SJSA1 (cell line): ENCODE data around the gene NEO1. TPM values are rescaled to one million over a fixed set of nuclear protein-coding genes. Genes with fewer than 3 reads are reported as not detected.
A peak's percentile ranks its signal among the peaks of the same experiment; 100 is the strongest.
"Not testable (repeated sequence)": the region's sequence is repeated elsewhere in the genome, so short reads cannot be mapped to it uniquely, and the experiment has no call there.

Source experiments
- DNase-seq, 2 experiments: peaks; one replicate each; pipeline ENCODE4 v3.0.0-alpha.2; 2015 to 2020; ENCODE audit warnings: low spot score in 2 of 2, low read depth in 1 of 2
- H3K27ac ChIP-seq: fragments of 250-450 bp; sonication (Bioruptor Pico); 2 replicates; pipeline ENCODE4 v1.5.1; 2020; ENCODE audit warnings: mild to moderate bottlenecking, moderate library complexity
- H3K27me3 ChIP-seq: fragments of 250-450 bp; sonication (Bioruptor Pico); replicated peaks from 2 replicates; pipeline ENCODE4 v1.5.1; 2020; ENCODE audit warnings: mild to moderate bottlenecking, moderate library complexity
- H3K36me3 ChIP-seq: fragments of 250-450 bp; sonication (Bioruptor Pico); 2 replicates; pipeline ENCODE4 v1.5.1; 2020; ENCODE audit warnings: mild to moderate bottlenecking
- H3K4me1 ChIP-seq: fragments of 250-450 bp; sonication (Bioruptor Pico); replicated peaks from 2 replicates; pipeline ENCODE4 v1.6.1; 2021; ENCODE audit warnings: mild to moderate bottlenecking
- H3K4me3 ChIP-seq: fragments of 250-450 bp; sonication (Bioruptor Pico); 2 replicates; pipeline ENCODE4 v1.5.1; 2020; ENCODE audit warnings: mild to moderate bottlenecking
- H3K9me3 ChIP-seq: fragments of 250-450 bp; sonication (Bioruptor Pico); replicated peaks from 2 replicates; pipeline ENCODE4 v1.5.1; 2020; ENCODE audit warnings: mild to moderate bottlenecking
- total RNA-seq: library from RNA; depleted of rRNA; stranded (reverse); fragments of >200 nt; shearing (Covaris generic); gene quantifications from 2 replicates; pipeline ENCODE4 v1.2.3, GENCODE V29; 2014

NEO1 gene
- total RNA-seq, 1 experiment from 2014 or later = 28.3 TPM

- Histone ChIP-seq H3K4me1 (no peaks in the 10 kb centered on the region), H3K27ac (no peak overlapping the region), H3K27me3 (no peaks in the 10 kb centered on the region), H3K9me3 (no peaks in the 10 kb centered on the region), H3K4me3 (no peak overlapping the region), H3K36me3 (no peaks in the 10 kb centered on the region)
- no peak for DNase-seq
Observed at GRCh38 chr15:73190189-73190601, 137.9 kb downstream of the NEO1 start.

GRCh38 chr15:73195166-73195565, 142.9 kb downstream of the NEO1 start:
- no peak overlapping the region for H3K27ac ChIP-seq
- H3K27me3 ChIP-seq = no peaks in the 10 kb centered on the region
- no peak overlapping the region for H3K4me3 ChIP-seq
- no peaks in the 10 kb centered on the region for H3K9me3 ChIP-seq
- no peak for DNase-seq
- no peaks in the 10 kb centered on the region for H3K36me3 ChIP-seq
- H3K4me1 ChIP-seq = no peaks in the 10 kb centered on the region

- Histone ChIP-seq H3K9me3 (no peaks in the 10 kb centered on the region), H3K27me3 (no peaks in the 10 kb centered on the region), H3K36me3 (no peaks in the 10 kb centered on the region), H3K27ac (no peak overlapping the region), H3K4me1 (no peaks in the 10 kb centered on the region), H3K4me3 (no peak overlapping the region)
- DNase-seq = no peak
Observed at GRCh38 chr15:73196113-73196512, 143.8 kb downstream of the NEO1 start.

- no peaks in the 10 kb centered on the region for H3K4me1 ChIP-seq
- no peaks in the 10 kb centered on the region for H3K27me3 ChIP-seq
- no peak overlapping the region for H3K4me3 ChIP-seq
- DNase-seq = no peak
- H3K36me3 ChIP-seq = no peaks in the 10 kb centered on the region
- H3K27ac ChIP-seq = no peak overlapping the region
- no peaks in the 10 kb centered on the region for H3K9me3 ChIP-seq
Observed at GRCh38 chr15:73200339-73200738, 148.1 kb downstream of the NEO1 start.

- Histone ChIP-seq H3K4me1 (peaks cover 7% of the 10 kb centered on the region; the same call in 1 of the 2 replicates), H3K4me3 (no peak overlapping the region), H3K27me3 (no peaks in the 10 kb centered on the region), H3K36me3 (no peaks in the 10 kb centered on the region), H3K9me3 (no peaks in the 10 kb centered on the region), H3K27ac (no peak overlapping the region)
- DNase-seq = no peak
Observed at GRCh38 chr15:73210630-73211029, 158.4 kb downstream of the NEO1 start.

GRCh38 chr15:73212424-73212823, 160.2 kb downstream of the NEO1 start:
- Histone ChIP-seq H3K27ac (no peak overlapping the region), H3K4me3 (no peak overlapping the region), H3K27me3 (no peaks in the 10 kb centered on the region), H3K4me1 (peaks cover 7% of the 10 kb centered on the region; the same call in 1 of the 2 replicates), H3K36me3 (no peaks in the 10 kb centered on the region), H3K9me3 (no peaks in the 10 kb centered on the region)
- DNase-seq = no peak

GRCh38 chr15:73221450-73221849, 169.2 kb downstream of the NEO1 start:
- H3K4me3 ChIP-seq, H3K4me1 ChIP-seq, DNase-seq, H3K27ac ChIP-seq, H3K9me3 ChIP-seq, H3K36me3 ChIP-seq, H3K27me3 ChIP-seq: not testable (repeated sequence)

- Histone ChIP-seq H3K4me1 (peaks cover 10% of the 10 kb centered on the region), H3K36me3 (no peaks in the 10 kb centered on the region), H3K9me3 (no peaks in the 10 kb centered on the region), H3K27me3 (no peaks in the 10 kb centered on the region), H3K4me3 (no peak overlapping the region), H3K27ac (no peak overlapping the region)
- no peak for DNase-seq
Observed at GRCh38 chr15:73225358-73226015, 173.2 kb downstream of the NEO1 start.

- no peak for DNase-seq
- no peak overlapping the region for H3K27ac ChIP-seq
- peaks cover 12% of the 10 kb centered on the region for H3K4me1 ChIP-seq
- no peak overlapping the region for H3K4me3 ChIP-seq
- H3K27me3 ChIP-seq = no peaks in the 10 kb centered on the region
- H3K36me3 ChIP-seq = no peaks in the 10 kb centered on the region
- H3K9me3 ChIP-seq = no peaks in the 10 kb centered on the region
Observed at GRCh38 chr15:73226093-73226814, 174.0 kb downstream of the NEO1 start.

GRCh38 chr15:73227433-73228056, 175.3 kb downstream of the NEO1 start:
- H3K9me3 ChIP-seq = no peaks in the 10 kb centered on the region
- H3K4me3 ChIP-seq = no peak overlapping the region
- no peak overlapping the region for H3K27ac ChIP-seq
- peak in 1 of 2 experiments; percentile 19 for DNase-seq
- H3K4me1 ChIP-seq = peaks cover 25% of the 10 kb centered on the region
- no peaks in the 10 kb centered on the region for H3K27me3 ChIP-seq
- H3K36me3 ChIP-seq = no peaks in the 10 kb centered on the region

GRCh38 chr15:73228128-73228646, 175.9 kb downstream of the NEO1 start:
- Histone ChIP-seq H3K4me1 (peaks cover 31% of the 10 kb centered on the region), H3K9me3 (no peaks in the 10 kb centered on the region), H3K4me3 (no peak overlapping the region), H3K27me3 (no peaks in the 10 kb centered on the region), H3K27ac (no peak overlapping the region), H3K36me3 (no peaks in the 10 kb centered on the region)
- no peak for DNase-seq

- H3K36me3 ChIP-seq = no peaks in the 10 kb centered on the region
- no peak overlapping the region for H3K4me3 ChIP-seq
- no peaks in the 10 kb centered on the region for H3K9me3 ChIP-seq
- DNase-seq = peak in 1 of 2 experiments; percentile 81
- H3K4me1 ChIP-seq = peaks cover 37% of the 10 kb centered on the region
- H3K27ac ChIP-seq = peak overlapping the region; percentile 20; the same call in 1 of the 2 replicates
- no peaks in the 10 kb centered on the region for H3K27me3 ChIP-seq
Observed at GRCh38 chr15:73231661-73232419, 179.6 kb downstream of the NEO1 start.

- DNase-seq = no peak
- no peaks in the 10 kb centered on the region for H3K9me3 ChIP-seq
- no peak overlapping the region for H3K4me3 ChIP-seq
- H3K27me3 ChIP-seq = no peaks in the 10 kb centered on the region
- peaks cover 38% of the 10 kb centered on the region for H3K4me1 ChIP-seq
- H3K27ac ChIP-seq = no peak overlapping the region
- no peaks in the 10 kb centered on the region for H3K36me3 ChIP-seq
Observed at GRCh38 chr15:73232776-73233175, 180.5 kb downstream of the NEO1 start.
